C4-2B (cell line): ENCODE results near the gene LIG3.
A peak's percentile ranks its signal among the peaks of the same experiment; 100 is the strongest.

Source experiments
- H3K27ac ChIP-seq: fragments of 450-650 bp; 2 replicates; pipeline ENCODE4 v1.5.1; 2017
- ZFX ChIP-seq: fragments of 450-650 bp; IDR thresholded peaks from 2 replicates; pipeline ENCODE4 v1.6.1; 2017
- TF ChIP-seq, protein P1 (sequence below): fragments of 450-650 bp; conservative IDR thresholded peaks from 2 replicates; pipeline ENCODE4 v1.5.1; 2017; ENCODE audit warnings: mild to moderate bottlenecking

LIG3 gene

GRCh38 chr17:35016369-35016768 lies 36.1 kb downstream of the LIG3 start:
- no peak for TF ChIP-seq ZFX
- TF ChIP-seq, protein P1, sequence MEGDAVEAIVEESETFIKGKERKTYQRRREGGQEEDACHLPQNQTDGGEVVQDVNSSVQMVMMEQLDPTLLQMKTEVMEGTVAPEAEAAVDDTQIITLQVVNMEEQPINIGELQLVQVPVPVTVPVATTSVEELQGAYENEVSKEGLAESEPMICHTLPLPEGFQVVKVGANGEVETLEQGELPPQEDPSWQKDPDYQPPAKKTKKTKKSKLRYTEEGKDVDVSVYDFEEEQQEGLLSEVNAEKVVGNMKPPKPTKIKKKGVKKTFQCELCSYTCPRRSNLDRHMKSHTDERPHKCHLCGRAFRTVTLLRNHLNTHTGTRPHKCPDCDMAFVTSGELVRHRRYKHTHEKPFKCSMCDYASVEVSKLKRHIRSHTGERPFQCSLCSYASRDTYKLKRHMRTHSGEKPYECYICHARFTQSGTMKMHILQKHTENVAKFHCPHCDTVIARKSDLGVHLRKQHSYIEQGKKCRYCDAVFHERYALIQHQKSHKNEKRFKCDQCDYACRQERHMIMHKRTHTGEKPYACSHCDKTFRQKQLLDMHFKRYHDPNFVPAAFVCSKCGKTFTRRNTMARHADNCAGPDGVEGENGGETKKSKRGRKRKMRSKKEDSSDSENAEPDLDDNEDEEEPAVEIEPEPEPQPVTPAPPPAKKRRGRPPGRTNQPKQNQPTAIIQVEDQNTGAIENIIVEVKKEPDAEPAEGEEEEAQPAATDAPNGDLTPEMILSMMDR, result no peak
- no peak overlapping the region for H3K27ac ChIP-seq

- no peak overlapping the region for H3K27ac ChIP-seq
- no peak for TF ChIP-seq ZFX
- TF ChIP-seq, protein P1, result no peak
Measured at GRCh38 chr17:35017021-35017420, 36.7 kb downstream of the LIG3 start.

GRCh38 chr17:35018814-35019213 lies 38.5 kb downstream of the LIG3 start:
- H3K27ac ChIP-seq, result peak overlapping the region; percentile 29; the same call in 1 of the 2 replicates

GRCh38 chr17:35019386-35020179 lies 39.3 kb downstream of the LIG3 start:
- TF ChIP-seq ZFX, result no peak
- TF ChIP-seq, protein P1, result no peak
- H3K27ac ChIP-seq, result peak overlapping the region; percentile 12; the same call in 1 of the 2 replicates

More at GRCh38 chr17:35018814-35019213, 38.5 kb downstream of the LIG3 start:
- TF ChIP-seq, protein P1, result no peak
- no peak for TF ChIP-seq ZFX

DNA sequence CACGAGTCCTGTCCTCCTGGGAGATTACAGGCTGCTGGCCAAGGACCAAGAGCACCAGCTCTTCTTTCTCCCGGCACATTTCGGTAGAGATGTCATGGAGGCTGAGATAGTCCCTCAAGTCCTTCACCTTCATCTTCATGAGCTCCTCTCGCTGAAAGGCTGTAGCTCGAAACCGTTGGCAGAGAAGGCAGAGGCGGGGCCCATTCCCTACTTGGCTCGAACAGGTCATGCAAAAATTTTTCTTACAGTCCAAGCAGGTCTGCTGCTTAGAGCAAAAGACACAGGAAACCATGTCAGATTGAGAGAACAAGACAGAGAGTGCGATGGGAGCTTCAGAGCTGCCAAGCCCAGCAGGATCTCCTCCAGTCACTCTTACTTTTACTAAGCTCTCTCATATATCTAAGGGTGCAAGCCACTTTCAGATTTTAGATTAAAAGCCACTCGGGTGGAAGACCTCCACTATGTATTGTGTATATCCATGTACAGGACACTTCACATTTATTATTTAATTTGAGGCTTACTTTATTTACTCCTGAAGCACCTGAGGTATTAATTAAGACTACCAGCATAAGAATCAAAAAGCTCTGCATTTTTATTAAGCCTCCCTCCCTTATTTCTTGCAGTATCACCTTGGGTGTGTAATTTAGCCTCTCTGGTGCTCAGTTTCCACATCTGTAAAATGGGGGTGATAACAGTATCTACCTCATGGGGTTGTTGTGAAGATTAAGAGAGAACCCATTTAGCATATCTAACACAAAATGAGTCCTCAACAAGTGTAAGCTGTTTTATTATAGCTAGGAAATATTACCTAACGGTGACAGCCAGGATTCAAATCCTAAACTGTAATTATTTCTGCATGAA lies 41.4 kb downstream of the LIG3 start:
- no peak overlapping the region for H3K27ac ChIP-seq
- TF ChIP-seq, protein P1, result no peak
- no peak for TF ChIP-seq ZFX

- TF ChIP-seq, protein P1, result no peak
- no peak for TF ChIP-seq ZFX
- peak overlapping the region; percentile 11; the same call in 1 of the 2 replicates for H3K27ac ChIP-seq
Measured at GRCh38 chr17:35022536-35023063, 42.3 kb downstream of the LIG3 start.

DNA sequence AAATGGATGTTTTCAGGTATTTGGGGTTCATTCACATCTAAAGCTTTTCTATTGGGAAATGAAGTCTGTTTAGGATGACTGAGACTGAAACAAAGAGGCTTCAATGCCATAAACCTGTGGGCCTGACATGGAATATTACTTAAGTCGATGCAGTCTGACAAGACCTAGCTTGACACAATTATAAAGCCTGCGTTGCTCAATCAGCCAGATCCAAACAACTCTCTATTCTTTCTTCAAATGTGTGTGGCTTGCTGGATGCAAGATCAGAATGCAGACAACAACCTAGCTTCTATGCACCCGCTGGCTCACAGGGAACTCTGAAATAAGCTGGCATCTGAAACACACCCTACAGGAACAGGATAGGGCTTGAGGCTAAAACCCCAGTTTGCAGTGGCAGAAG lies 43.2 kb downstream of the LIG3 start:
- TF ChIP-seq, protein P1, result no peak
- no peak for TF ChIP-seq ZFX
- H3K27ac ChIP-seq, result no peak overlapping the region
